Measurements from ENCODE around the gene NIPAL3.
A peak's percentile ranks its signal among the peaks of the same experiment; 100 is the strongest.

Gene NIPAL3

DNA sequence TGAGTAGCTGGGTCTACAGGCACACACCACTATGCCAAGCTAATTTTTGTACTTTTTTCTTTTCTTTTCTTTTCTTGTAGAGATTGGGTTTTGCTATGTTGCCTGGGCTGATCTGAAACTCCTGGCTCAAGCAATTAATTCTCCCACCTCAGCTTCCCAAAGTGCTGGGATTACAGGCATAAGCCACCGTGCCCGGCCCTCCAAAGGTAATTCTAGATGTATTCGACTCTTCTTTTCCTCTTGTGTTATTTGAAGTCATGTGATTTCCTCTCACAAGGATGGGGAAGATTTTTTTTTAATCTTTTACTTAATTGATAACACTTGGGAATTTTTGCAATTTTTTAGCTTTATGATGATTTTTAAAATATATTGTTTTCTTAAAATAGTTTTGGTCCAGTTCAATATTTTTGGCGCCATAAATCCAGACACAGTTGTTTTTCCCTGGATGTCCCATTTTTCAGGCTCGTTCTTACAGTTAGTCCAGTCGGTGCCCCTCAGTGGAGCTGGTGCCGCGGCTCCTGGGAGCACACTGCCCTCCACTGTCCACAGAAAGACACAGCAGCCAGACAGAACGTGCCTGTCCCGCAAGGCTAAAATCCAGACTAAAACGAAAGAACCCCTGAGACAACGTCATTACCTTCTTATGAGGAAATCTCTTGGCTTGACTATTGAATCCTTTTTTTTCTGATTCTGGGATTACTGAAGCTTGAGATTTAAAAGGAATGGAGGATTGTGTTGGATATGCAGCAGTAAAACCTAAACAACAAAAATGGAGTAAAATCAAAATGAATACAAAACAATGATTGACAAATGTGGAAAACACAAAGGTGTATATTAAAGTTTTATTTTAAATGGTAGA lies 24.4 kb upstream of the NIPAL3 start:
- DNase-seq (ENCODE audit: low read depth), result peak; percentile 88

DNA sequence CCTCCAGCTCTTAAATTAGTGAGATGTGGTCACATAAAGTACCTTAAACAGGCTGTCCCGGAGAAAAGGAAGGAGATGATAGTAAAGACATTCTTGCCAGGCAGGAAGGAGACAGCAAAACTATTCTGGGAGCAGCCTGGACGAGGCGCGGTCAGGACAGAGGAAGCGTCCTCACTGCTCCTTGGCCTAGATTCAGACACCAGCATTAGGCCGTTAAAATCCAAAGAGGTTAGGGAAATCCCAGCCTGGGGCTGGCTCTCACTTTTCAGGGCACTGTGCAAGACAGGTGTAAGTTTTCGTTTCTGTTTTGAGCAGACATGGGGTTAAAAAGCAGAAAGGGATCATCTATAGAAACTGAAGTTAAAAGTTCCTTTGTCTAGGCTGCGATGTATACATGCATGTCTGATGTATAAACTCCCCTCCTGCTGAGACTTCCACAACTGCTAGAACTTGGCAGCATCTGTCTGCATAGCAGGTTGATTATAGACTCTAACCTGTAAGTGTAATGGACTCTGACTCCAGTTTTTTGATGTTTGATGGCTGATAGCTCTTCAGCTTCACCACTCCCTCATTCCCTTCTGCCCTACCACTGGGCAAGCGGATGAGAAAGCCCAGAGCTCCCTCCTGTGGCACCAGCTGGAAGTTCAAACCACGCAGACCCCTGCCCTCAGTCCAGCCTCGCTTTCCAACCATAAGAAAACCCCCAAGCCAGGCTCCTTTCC lies 23.6 kb upstream of the NIPAL3 start:
- DNase-seq (ENCODE audit: low read depth), result peak; percentile 39

DNA sequence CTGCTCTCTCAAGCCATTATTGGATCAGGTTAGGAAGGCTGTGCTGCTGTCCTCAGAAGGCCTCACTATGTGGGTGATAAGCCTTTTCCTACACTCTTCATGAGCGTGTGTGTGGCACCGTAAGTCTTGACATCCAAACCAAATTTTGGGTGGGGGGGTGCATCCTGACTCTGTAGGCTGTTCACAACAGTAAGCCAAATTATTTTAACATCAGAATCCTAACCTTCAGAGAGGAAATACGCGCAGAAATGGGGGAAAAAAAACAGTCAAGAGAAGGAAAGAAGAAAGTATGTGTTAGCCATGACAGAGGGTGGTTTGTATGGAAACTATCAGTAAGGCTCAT lies 23.0 kb upstream of the NIPAL3 start:
- no peak for DNase-seq (ENCODE audit: low read depth)

DNA sequence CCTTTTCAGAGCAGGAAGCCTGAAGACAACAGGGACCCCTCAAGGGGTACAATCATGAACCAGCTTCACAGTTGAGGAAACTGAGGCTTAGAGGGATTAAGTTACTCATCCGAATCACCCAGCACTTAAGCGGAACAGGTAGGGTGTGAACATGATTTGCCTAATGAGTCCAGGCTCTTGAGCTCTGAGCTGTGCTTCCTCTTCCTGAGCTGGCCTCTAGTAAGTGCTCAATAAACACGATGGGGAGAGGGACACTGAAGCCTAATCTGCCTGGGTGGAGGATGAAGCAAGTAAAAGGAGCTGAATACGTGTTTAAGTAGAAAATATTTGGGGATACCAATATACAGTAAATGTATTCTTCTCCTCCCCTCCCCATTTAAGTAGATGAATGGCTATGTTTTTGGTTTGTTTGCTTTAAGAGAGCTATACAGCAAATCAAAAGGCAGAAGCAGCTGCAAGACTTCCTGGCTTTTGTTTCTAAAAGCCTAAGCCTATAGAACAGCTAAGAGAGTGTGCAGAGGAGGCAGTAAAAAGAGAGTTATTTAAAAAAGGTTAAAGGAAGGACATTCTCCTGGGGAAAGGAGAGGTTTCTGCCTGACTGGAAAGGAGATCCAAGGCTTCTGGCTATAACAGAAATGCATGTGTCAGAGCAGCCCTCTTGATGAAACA lies 22.5 kb upstream of the NIPAL3 start:
- no peak for DNase-seq (ENCODE audit: low read depth)

DNA sequence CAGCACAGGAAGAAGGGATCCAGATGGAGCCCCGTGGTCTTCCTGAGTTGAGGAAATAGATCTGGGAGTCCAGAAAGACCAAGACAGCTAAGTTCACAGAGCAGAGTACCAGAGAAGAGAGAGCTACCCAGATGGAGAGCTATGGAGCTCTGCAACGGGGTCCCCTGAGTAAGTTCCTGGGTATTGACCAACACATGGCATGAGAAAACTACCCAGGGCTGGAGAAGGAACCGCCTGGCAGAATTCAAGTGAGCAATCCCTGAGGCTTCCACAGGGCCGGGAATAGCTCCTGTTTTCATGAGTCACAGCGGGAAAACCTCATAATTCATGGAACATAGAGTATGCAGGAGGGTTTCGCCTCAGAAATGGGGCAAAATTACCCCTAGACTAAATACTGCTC lies 21.7 kb upstream of the NIPAL3 start:
- peak; percentile 66 for DNase-seq (ENCODE audit: low read depth)

DNA sequence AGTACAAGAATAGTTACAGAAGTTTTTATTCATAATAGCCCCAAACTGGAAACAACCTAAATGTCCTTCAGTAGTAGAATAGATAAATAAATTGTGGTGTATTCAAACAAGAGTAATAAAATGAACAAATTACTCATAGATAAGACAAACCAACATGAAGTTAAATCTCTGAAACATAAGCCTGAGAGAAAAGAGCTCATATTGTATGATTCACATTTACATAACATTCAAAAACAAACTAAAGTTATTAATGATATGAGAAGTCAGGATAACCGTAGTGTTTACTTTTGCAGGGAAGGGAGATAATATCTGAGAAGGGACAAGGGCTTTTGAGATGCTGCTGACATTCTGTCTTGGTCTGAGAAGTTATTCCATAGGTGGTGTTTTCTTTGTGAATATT lies 15.5 kb upstream of the NIPAL3 start:
- no peak for DNase-seq (ENCODE audit: low read depth)

DNA sequence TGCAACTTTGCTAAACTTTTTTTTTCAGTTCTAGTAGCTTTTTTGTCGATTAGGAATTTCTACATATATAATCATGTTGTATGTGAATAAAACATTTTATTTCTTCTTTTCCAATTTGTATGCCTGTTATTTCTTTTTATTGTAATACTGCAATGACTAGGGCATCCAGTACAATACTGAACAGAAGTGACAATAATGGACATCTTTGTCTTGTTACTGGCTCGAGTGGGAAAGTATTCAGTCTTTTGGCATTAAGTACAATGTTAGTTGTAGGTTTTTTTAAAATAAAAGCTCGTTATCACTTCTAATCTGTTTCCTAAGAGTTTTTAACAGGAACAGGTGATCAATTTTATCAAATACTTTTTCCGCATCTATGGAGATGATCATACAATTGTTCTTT lies 11.8 kb upstream of the NIPAL3 start:
- DNase-seq (ENCODE audit: low read depth), result no peak

DNA sequence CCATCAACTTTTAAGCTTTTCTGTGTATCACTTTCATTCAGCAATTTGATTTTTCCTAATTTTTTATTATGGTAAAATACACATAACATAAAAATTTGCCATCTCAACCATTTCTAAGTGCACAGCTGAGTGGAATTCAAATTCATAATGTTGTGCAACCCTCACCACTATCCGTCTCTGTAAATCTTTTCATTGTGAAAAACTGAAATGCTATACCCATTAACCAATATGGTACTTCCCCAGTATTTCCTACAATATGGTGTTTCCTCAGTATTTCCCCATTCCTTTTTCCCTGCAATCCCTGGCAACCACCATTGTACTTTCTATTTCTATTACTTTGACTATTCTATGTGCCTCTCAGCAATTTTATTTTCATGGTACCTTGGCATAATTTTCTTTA lies 8.8 kb upstream of the NIPAL3 start:
- DNase-seq (ENCODE audit: low read depth), result peak; percentile 67

DNA sequence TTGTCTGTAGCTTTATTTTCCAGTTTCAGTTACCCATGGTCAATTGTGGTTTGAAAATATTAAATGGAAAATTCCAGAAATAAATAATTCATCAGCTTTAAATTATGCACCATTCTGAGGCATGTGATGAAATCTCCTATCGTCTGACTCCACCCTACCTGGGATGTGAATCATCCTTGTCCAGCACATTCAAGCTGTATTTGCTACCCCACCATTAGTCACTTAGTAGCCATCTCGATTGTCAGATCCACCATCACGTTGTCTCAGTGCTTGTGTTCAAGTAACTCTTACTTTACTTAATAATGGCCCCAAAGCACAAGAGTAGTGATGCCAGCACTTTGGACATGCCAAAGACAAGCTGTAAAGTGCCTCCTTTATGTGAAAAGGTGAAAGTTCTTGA lies 6.1 kb upstream of the NIPAL3 start:
- DNase-seq (ENCODE audit: low read depth), result peak; percentile 47

DNA sequence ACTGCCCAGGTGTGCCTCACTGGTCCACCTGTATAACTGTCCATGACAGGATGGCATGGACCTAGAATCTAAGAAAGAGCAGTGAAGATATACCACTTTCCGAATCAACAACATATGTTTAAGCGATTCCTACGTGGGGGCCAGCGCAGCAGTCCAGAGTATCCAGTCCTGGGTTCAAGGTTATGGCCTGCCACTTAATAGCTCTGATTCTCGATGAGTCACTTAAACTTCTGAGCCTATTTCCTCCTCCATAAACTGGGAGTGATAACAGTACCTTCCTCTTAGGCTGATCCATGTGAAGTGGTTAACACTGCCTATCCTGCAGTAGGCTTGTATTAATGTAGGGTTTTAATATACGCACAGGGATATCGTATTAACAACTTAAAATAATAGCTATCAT lies 4.9 kb upstream of the NIPAL3 start:
- no peak for DNase-seq (ENCODE audit: low read depth)

DNA sequence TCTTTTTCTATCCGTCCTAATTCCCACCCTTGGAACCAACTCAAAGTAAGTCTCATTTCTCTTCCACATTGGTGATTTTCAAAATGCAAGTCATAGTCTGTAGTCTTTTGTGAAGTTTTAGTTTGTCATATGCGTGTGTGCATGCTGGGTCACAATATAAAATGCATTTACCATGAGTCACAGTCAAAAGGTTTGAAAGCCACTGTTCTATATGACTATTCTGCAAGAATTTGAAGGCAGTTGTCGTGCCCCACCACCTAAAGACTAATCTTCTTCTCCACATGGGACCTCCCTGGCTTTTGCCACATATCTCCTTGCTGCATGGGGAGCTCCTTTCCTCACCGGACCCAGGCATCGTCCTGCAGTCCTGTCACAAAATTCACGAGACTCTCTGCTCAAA lies 3.6 kb upstream of the NIPAL3 start:
- DNase-seq (ENCODE audit: low read depth), result no peak

DNA sequence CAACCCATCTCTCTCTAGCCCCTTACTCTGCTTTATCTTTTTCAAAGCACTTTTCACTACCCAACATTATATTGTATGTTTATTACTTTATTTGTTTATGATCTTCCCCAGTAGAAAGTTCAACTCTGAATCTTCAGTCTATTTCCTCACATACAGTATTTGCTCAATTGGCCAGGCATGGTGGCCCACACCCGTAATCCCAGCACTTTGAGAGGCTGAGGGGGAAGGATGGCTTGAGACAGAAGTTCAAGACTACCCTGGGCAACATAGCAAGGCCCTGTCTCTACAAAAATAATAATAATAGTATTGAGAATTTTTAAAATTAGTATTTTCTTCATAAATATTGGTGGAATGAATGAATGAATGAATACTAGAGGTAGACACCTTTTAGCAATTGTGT lies 3.2 kb upstream of the NIPAL3 start:
- DNase-seq (ENCODE audit: low read depth), result no peak

DNA sequence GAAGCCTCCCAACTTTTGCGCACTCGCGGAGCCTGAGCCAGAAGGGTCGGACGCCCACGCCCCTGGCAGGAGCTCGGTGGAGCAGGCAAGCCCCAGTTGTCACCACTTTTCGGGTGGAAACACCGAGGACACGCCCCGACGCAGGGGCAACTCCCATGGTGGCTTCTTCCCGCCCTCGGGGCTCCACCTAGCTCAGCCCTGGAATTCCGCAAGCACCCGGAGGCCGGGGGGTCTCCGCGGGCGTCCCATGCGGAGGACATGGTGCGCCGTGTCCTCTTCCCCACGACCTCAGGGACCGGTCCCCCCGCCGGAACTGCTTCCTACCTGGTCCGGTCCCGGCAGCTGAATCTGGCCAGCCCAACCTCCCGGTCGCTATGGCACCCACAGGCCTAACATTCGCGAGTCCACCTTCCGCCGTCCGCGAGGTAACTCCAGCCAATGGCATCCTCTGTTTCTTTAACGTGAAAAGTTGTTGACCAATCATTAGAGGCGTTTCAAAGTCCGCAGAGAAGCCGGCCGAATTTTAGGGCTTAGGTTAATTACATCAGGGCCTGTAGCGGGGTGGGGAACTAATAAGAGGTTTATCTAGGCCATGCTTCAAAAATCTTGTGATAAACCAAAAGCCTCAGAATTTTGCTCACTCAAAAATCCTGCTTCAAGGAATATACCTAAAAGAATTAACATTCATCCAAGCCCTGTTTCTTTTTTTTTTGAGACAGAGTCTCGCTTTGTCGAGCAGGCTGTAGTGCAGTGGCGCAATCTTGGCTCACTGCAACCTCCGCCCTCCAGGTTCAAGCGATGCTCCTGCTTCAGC lies 2.0 kb upstream of the NIPAL3 start, which contains the start of gene STPG1:
Gene STPG1 (minus strand): TSS at position 433 of the 814 bp plus-strand sequence. CDS start 12,394 bp downstream, outside the sequence.
- DNase-seq (ENCODE audit: low read depth), result peak; percentile 76

DNA sequence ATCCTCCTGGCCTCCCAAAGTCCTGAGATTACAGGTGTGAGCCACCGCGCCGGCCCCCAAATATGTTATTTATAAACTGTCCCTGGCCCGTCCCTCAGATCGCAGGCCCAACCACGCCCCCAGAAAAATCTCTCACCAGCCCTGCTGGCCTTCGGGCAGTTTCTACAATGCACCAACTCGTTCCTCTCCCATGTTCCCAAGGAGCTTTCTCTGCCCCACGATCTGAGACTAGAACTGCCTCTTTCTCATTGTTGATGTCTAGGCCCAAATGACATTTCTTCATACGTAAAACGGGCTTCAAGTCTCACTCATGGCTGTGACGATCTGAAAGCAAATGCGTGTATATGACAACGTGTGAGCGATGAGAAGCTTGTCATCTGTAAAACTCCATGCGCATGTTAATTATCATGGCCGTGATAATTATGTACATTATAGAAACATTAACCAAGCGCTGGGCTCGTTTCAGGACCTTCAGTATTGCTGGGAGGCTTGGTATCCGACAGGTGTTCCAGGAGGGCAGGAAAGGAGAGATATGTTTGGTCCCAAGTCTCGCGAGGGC lies 748 bp upstream of the NIPAL3 start:
- DNase-seq (ENCODE audit: low read depth), result no peak

DNA sequence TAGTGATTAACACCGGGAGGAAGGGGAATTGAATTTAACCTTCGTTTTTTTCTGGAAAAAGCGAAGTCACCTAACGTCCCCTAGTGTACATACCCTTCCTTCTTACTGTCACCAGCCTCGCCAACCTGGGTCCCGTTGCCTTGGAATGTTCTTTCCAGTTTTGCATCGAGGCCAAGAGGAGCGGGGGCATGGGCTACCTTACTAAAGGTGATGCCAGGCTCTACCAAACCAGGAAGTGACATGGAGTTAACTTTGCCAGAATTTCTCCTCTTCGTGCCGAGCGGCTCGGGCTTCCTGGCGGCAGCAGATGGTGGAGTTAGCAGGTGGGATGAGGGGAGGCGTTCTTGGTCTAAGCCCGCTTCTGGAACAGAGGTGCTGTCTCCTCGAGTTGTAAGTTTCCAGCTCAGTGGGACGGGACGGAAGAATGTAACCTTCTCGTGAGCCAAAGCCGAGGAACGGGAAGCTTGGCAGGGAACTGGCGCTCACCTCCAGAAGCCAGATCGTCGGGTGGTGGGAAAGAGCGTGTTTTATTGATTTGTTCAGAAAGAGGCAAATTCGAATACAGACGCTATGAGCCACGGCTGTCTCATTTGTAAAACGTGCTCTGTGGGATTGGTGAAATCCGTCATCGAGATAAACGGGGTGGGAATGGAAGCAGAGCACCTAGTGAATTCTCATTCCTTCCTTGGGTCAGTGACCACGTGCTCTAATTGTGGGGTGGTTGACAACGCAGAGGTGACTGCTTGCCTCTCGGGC lies 486 bp downstream of the NIPAL3 start:
- no peak for DNase-seq (ENCODE audit: low read depth)

DNA sequence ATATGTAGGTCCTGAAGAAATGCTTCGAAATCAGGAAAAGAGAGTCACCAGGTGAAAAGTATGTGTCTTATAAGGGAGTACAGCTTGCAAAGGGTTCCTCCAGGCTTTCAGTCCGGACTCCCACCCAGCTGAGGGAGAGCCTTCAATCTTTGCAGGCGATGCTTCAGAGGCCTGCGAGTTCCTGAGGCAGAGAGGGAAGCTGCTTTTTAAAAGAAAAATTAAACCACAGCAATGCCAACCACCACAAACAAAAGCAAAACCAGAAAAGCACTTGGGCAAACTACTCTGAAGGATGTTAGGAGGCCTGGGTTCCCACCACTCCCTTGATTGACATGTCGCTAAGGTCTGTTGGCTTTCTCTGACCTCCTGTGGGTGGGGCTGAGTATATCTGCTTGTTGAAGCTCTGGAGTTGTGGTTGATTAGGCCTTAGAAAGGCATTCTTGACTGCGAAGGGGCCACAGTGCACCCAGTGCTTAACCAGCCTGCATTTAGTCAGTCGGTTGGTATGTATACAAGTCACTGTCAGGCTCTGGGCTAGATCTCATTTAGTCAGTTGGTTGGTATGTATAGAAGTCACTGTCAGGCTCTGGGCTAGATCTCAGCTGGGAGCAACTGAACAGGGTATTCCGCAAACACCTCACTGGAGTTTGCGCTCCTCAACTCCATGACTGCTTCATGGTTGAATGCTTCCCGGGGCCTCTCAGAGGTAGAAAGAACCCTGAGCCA lies 1.2 kb downstream of the NIPAL3 start:
- DNase-seq (ENCODE audit: low read depth), result peak; percentile 87

DNA sequence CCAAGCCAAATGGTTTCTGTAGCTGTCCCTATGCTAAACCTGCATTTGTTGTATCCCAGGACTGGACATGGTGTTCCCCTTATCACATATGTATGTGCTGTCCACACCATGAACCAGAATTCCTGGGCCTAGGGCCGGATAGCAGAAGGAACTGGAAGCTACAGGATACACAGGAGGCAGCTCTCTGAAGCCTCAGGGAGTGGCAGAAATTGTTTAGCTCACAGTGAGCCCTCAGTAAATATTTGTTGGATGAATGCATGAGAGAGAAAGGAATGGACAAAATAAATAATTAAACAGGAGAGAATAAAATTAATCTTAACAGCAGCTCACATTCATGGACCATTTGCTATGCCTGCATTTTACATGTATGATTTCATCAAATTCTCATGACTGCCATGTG lies 2.1 kb downstream of the NIPAL3 start:
- DNase-seq (ENCODE audit: low read depth), result no peak

DNA sequence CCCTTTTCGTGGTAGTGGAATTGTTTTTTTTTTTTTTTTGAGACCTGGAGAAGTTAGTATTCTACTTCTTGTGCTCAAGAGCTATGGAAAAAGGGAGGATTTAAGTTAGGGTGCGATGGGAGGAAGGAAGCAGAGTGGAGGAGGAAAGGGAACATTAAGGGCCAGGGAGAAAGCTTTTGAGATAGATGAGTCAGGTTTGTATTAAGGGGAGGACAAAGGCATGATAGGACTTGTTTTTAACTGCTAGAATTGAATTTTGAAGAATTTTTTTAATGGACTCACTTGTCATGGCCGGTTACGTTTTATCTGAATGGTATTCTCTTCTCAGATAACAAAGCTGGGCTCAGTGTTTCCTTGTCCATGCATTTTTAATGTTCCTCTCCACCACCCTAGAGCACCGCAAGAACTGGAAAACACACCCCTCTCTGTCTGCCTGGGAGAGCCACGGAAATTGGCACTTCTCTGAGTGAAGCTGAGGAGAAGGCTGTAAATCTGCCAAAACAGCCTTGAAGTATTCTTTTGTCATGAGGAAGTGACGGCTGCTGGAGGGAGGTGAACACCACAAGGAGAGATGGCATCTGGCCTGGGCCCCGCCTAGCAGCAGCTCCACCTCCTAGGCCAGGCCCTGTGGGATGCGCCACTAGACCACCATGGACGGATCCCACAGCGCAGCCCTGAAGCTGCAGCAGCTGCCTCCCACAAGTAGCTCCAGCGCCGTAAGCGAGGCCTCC lies 3.5 kb downstream of the NIPAL3 start:
- peak; percentile 24 for DNase-seq (ENCODE audit: low read depth)

DNA sequence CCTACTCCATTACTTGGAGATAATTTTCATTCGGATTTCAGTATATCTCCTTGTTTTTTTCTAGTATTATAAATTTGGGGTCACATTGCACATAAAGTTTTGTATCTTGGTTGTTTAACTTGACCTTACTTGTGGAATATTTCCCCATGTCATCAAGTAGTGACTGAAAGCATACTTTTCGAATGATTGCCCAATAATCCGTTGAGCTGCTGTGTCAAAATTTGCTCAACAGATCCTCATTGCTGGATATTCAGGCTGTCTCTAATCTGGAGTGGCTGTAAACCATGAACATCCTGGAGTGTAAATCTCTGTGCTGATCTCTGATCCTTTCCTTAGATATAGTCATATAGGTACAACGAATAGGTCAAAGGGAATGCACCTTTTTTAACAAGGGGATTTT lies 4.9 kb downstream of the NIPAL3 start:
- DNase-seq (ENCODE audit: low read depth), result peak; percentile 53

DNA sequence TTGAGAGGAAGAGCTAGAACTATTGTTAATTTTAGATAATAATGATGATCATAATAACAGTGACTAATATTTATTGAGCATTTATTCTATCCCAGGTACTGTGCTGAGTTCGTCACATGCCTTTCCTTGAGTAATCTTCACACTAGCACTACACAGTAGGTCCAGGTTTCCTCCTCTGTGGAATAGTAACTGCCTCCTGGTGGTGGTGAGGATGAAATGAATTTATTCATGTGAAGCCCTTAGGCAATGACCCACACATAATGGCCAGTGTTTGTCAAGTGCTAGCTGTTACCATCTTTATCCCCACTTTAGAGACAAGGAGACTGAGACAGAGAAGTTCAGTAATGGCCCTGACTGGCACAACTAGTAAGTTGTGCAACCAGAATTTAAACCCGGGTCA lies 5.9 kb downstream of the NIPAL3 start:
- DNase-seq (ENCODE audit: low read depth), result no peak

Data from fibroblast of gingiva (primary cell).